Measurements from ENCODE around the gene OR10D3. TPM values are rescaled to one million over a fixed set of nuclear protein-coding genes. Genes with fewer than 3 reads are reported as not detected.

The OR10D3 gene
- polyA plus RNA-seq, 4 donors: not detected

- FAIRE-seq (no peak), DNase-seq (no peak)
- no peaks in the 10 kb centered on the region for H3K36me3 ChIP-seq (ENCODE audit: control insufficient read depth in 3 of 3, insufficient read depth in 2 of 3, low read depth in 1 of 3, low read length in 3 of 3)
- H3K27ac ChIP-seq (ENCODE audit: low read depth in 1 of 3, low read length in 2 of 3): no peak overlapping the region
- no peak overlapping the region for H3K4me3 ChIP-seq (ENCODE audit: low read depth in 1 of 3, low read length in 3 of 3)
- WGBS, 3 donors: 93 to 97% (median 95%) methylated on average over 15 to 16 of the region's 16 CpGs
- peaks cover 0 to 3% (median 0%) of the 10 kb centered on the region in 3 donors for H3K27me3 ChIP-seq (ENCODE audit: control insufficient read depth in 3 of 3, insufficient read depth in 3 of 3, low read length in 3 of 3)
- no peaks in the 10 kb centered on the region for H3K4me1 ChIP-seq (ENCODE audit: control insufficient read depth in 3 of 3, insufficient read depth in 2 of 3, low read depth in 1 of 3, low read length in 2 of 3)
- peaks cover 0 to 3% of the 10 kb centered on the region in 2 donors for H3K9me3 ChIP-seq (ENCODE audit: control insufficient read depth in 2 of 2, insufficient read depth in 1 of 2, low read depth in 1 of 2, low read length in 1 of 2)
Observed at GRCh38 chr11:124200671-124201070, 17.5 kb downstream of the OR10D3 start.

DNA sequence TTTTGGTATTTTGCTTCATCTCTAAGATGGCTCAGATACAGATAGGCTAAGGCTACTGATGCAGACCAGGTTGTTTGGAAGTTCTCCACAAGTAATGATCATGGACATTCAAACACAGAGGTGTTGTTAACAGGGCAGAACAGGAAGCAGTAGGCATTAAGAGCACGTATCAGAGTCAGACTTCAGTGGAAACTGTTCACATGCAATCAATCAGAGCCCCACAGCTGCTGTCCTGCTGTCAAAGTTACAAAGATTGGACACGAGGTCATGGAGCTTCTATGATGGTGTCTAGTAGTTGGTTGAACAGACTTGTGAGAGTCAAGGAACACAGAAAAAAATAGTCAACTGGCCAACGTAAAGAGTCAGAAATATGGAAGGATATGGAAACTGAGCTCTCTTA is 19.8 kb downstream of the OR10D3 start:
- WGBS, 3 donors: 39 to 45% (median 40%) methylated on average over 3 of the region's 3 CpGs
- H3K4me1 ChIP-seq (ENCODE audit: control insufficient read depth in 3 of 3, insufficient read depth in 2 of 3, low read depth in 1 of 3, low read length in 2 of 3): no peaks in the 10 kb centered on the region
- no peak for FAIRE-seq
- no peak overlapping the region for H3K27ac ChIP-seq (ENCODE audit: low read depth in 1 of 3, low read length in 2 of 3)
- H3K36me3 ChIP-seq (ENCODE audit: control insufficient read depth in 3 of 3, insufficient read depth in 2 of 3, low read depth in 1 of 3, low read length in 3 of 3): no peaks in the 10 kb centered on the region
- H3K27me3 ChIP-seq (ENCODE audit: control insufficient read depth in 3 of 3, insufficient read depth in 3 of 3, low read length in 3 of 3): peaks cover 0 to 3% (median 0%) of the 10 kb centered on the region in 3 donors
- no peak for DNase-seq
- H3K9me3 ChIP-seq (ENCODE audit: control insufficient read depth in 2 of 2, insufficient read depth in 1 of 2, low read depth in 1 of 2, low read length in 1 of 2): peaks cover 0 to 3% of the 10 kb centered on the region in 2 donors
- H3K4me3 ChIP-seq (ENCODE audit: low read depth in 1 of 3, low read length in 3 of 3): no peak overlapping the region

DNA sequence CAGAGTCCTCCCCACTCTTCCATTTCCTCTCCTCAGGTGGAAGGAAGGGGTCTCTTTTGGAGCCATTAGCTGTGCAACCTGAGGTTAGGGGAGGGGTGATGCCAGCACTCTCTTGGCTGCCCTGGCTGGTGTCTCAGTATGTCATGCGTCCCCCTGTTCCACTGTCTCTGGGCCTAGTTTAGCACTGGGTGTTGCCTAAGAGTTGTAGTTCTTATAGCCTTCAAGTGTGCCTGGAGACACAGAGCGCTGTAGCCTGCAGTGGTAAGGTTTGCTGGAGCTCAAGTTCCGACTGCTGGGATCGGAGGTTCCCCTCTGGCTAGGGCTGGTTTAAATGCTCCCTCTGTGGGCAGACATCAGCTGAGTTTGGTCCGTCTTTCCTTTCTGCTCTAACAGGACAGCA is 20.9 kb downstream of the OR10D3 start:
- Histone ChIP-seq H3K9me3 (ENCODE audit: control insufficient read depth in 2 of 2, insufficient read depth in 1 of 2, low read depth in 1 of 2, low read length in 1 of 2) (no peaks in the 10 kb centered on the region), H3K4me3 (ENCODE audit: low read depth in 1 of 3, low read length in 3 of 3) (no peak overlapping the region), H3K27ac (ENCODE audit: low read depth in 1 of 3, low read length in 2 of 3) (no peak overlapping the region), H3K4me1 (ENCODE audit: control insufficient read depth in 3 of 3, insufficient read depth in 2 of 3, low read depth in 1 of 3, low read length in 2 of 3) (no peaks in the 10 kb centered on the region), H3K27me3 (ENCODE audit: control insufficient read depth in 3 of 3, insufficient read depth in 3 of 3, low read length in 3 of 3) (peaks cover 0 to 3% (median 0%) of the 10 kb centered on the region in 3 donors), H3K36me3 (ENCODE audit: control insufficient read depth in 3 of 3, insufficient read depth in 2 of 3, low read depth in 1 of 3, low read length in 3 of 3) (no peaks in the 10 kb centered on the region)
- WGBS, 3 donors: 84 to 90% (median 85%) methylated on average over 5 of the region's 5 CpGs
- FAIRE-seq: no peak
- DNase-seq: no peak

DNA sequence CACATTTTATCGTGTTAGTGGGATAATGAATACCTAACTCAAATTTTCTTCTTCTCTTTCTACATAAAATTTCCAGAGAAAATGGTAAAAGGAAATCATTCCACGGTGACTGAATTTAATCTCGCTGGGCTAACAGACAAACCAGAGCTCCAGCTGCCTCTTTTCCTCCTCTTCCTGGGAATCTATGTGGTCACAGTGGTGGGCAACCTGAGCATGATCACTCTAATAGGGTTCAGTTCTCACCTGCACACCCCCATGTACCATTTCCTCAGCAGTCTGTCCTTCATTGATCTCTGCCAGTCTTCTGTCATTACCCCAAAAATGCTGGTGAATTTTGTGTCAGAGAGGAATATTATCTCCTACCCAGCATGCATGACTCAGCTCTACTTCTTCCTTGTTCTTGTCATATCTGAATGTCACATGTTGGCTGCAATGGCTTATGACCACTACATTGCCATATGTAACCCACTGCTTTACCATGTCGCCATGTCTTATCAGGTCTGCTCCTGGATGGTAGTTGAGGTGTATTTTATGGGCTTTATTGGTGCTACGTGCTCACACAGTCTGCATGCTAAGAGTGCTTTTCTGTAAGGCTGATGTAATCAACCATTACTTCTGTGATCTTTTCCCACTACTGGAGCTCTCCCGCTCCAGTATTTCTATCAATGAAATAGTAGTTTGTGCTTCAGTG is 24.1 kb downstream of the OR10D3 start:
- H3K36me3 ChIP-seq (ENCODE audit: control insufficient read depth in 3 of 3, insufficient read depth in 2 of 3, low read depth in 1 of 3, low read length in 3 of 3): no peaks in the 10 kb centered on the region
- 69 to 74% (median 71%) methylated on average over 6 of the region's 6 CpGs for WGBS, 3 donors
- no peaks in the 10 kb centered on the region for H3K9me3 ChIP-seq (ENCODE audit: control insufficient read depth in 2 of 2, insufficient read depth in 1 of 2, low read depth in 1 of 2, low read length in 1 of 2)
- no peaks in the 10 kb centered on the region for H3K27me3 ChIP-seq (ENCODE audit: control insufficient read depth in 3 of 3, insufficient read depth in 3 of 3, low read length in 3 of 3)
- DNase-seq (no peak), FAIRE-seq (no peak)
- H3K4me1 ChIP-seq (ENCODE audit: control insufficient read depth in 3 of 3, insufficient read depth in 2 of 3, low read depth in 1 of 3, low read length in 2 of 3): no peaks in the 10 kb centered on the region
- H3K4me3 ChIP-seq (ENCODE audit: low read depth in 1 of 3, low read length in 3 of 3): no peak overlapping the region
- H3K27ac ChIP-seq (ENCODE audit: low read depth in 1 of 3, low read length in 2 of 3): no peak overlapping the region

GRCh38 chr11:124209824-124210357 is 26.7 kb downstream of the OR10D3 start:
- Histone ChIP-seq H3K36me3 (ENCODE audit: control insufficient read depth in 3 of 3, insufficient read depth in 2 of 3, low read depth in 1 of 3, low read length in 3 of 3) (no peaks in the 10 kb centered on the region), H3K27ac (ENCODE audit: low read depth in 1 of 3, low read length in 2 of 3) (no peak overlapping the region), H3K4me3 (ENCODE audit: low read depth in 1 of 3, low read length in 3 of 3) (no peak overlapping the region), H3K27me3 (ENCODE audit: control insufficient read depth in 3 of 3, insufficient read depth in 3 of 3, low read length in 3 of 3) (no peaks in the 10 kb centered on the region), H3K4me1 (ENCODE audit: control insufficient read depth in 3 of 3, insufficient read depth in 2 of 3, low read depth in 1 of 3, low read length in 2 of 3) (no peaks in the 10 kb centered on the region), H3K9me3 (ENCODE audit: control insufficient read depth in 2 of 2, insufficient read depth in 1 of 2, low read depth in 1 of 2, low read length in 1 of 2) (no peaks in the 10 kb centered on the region)
- DNase-seq (no peak), FAIRE-seq (no peak)
- WGBS, 3 donors: 73 to 84% (median 80%) methylated on average over 6 of the region's 6 CpGs

DNA sequence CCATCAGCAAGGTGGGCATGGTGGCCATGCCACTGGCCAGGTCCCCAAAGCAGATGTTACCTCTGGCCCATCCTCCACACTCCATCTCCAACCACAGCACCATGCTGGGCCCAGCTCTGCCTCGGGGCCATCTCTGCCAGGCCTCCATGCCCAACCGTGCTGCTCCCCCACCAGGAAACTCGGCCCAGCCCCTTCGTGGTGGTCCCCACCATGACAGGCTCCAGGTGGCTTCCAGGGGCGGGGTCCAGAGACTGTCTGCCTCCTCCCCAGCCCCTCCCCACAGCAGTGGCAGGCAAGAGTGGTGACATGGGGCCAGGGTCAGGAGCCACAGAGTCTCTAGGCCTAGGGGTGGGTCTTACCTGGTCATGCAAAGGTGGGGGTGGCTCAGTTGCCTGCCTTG is 27.3 kb downstream of the OR10D3 start:
- Histone ChIP-seq H3K4me3 (ENCODE audit: low read depth in 1 of 3, low read length in 3 of 3) (no peak overlapping the region), H3K4me1 (ENCODE audit: control insufficient read depth in 3 of 3, insufficient read depth in 2 of 3, low read depth in 1 of 3, low read length in 2 of 3) (no peaks in the 10 kb centered on the region), H3K27ac (ENCODE audit: low read depth in 1 of 3, low read length in 2 of 3) (no peak overlapping the region), H3K9me3 (ENCODE audit: control insufficient read depth in 2 of 2, insufficient read depth in 1 of 2, low read depth in 1 of 2, low read length in 1 of 2) (no peaks in the 10 kb centered on the region), H3K27me3 (ENCODE audit: control insufficient read depth in 3 of 3, insufficient read depth in 3 of 3, low read length in 3 of 3) (no peaks in the 10 kb centered on the region), H3K36me3 (ENCODE audit: control insufficient read depth in 3 of 3, insufficient read depth in 2 of 3, low read depth in 1 of 3, low read length in 3 of 3) (no peaks in the 10 kb centered on the region)
- DNase-seq (no peak), FAIRE-seq (no peak)
- 73 to 84% (median 76%) methylated on average over 5 of the region's 5 CpGs for WGBS, 3 donors

DNA sequence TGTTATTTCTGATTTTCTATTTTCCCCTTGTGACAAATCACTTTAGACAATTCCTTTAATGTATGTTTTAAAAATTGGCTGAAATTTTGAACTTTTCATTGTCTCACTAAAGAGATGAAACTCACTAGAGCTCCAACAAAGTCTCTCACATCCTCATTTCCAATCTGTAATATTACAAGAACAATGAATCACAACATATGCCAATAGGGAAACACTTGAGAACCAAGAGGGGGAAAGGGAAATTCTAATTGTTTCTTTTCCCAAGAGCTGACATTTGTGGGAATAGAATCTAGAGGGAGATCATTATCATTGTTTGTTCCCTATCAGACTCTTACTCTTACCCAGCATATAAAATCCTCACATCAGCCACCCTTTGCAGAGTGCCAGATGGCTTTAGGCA is 28.2 kb downstream of the OR10D3 start:
- Histone ChIP-seq H3K9me3 (ENCODE audit: control insufficient read depth in 2 of 2, insufficient read depth in 1 of 2, low read depth in 1 of 2, low read length in 1 of 2) (no peaks in the 10 kb centered on the region), H3K27ac (ENCODE audit: low read depth in 1 of 3, low read length in 2 of 3) (no peak overlapping the region), H3K4me3 (ENCODE audit: low read depth in 1 of 3, low read length in 3 of 3) (no peak overlapping the region), H3K36me3 (ENCODE audit: control insufficient read depth in 3 of 3, insufficient read depth in 2 of 3, low read depth in 1 of 3, low read length in 3 of 3) (no peaks in the 10 kb centered on the region), H3K27me3 (ENCODE audit: control insufficient read depth in 3 of 3, insufficient read depth in 3 of 3, low read length in 3 of 3) (no peaks in the 10 kb centered on the region), H3K4me1 (ENCODE audit: control insufficient read depth in 3 of 3, insufficient read depth in 2 of 3, low read depth in 1 of 3, low read length in 2 of 3) (no peaks in the 10 kb centered on the region)
- DNase-seq (no peak), FAIRE-seq (no peak)

GRCh38 chr11:124214027-124214426 is 30.9 kb downstream of the OR10D3 start:
- Histone ChIP-seq H3K4me1 (ENCODE audit: control insufficient read depth in 3 of 3, insufficient read depth in 2 of 3, low read depth in 1 of 3, low read length in 2 of 3) (no peaks in the 10 kb centered on the region), H3K27me3 (ENCODE audit: control insufficient read depth in 3 of 3, insufficient read depth in 3 of 3, low read length in 3 of 3) (no peaks in the 10 kb centered on the region), H3K36me3 (ENCODE audit: control insufficient read depth in 3 of 3, insufficient read depth in 2 of 3, low read depth in 1 of 3, low read length in 3 of 3) (no peaks in the 10 kb centered on the region), H3K4me3 (ENCODE audit: low read depth in 1 of 3, low read length in 3 of 3) (no peak overlapping the region), H3K9me3 (ENCODE audit: control insufficient read depth in 2 of 2, insufficient read depth in 1 of 2, low read depth in 1 of 2, low read length in 1 of 2) (no peaks in the 10 kb centered on the region), H3K27ac (ENCODE audit: low read depth in 1 of 3, low read length in 2 of 3) (no peak overlapping the region)
- FAIRE-seq: no peak
- 82 to 84% (median 82%) methylated on average over 3 of the region's 3 CpGs for WGBS, 3 donors
- no peak for DNase-seq

GRCh38 chr11:124219126-124219525 is 36.0 kb downstream of the OR10D3 start:
- FAIRE-seq: no peak
- no peak overlapping the region for H3K27ac ChIP-seq (ENCODE audit: low read depth in 1 of 3, low read length in 2 of 3)
- H3K4me1 ChIP-seq (ENCODE audit: control insufficient read depth in 3 of 3, insufficient read depth in 2 of 3, low read depth in 1 of 3, low read length in 2 of 3): no peaks in the 10 kb centered on the region
- H3K9me3 ChIP-seq (ENCODE audit: control insufficient read depth in 2 of 2, insufficient read depth in 1 of 2, low read depth in 1 of 2, low read length in 1 of 2): no peaks in the 10 kb centered on the region
- no peak for DNase-seq
- H3K36me3 ChIP-seq (ENCODE audit: control insufficient read depth in 3 of 3, insufficient read depth in 2 of 3, low read depth in 1 of 3, low read length in 3 of 3): no peaks in the 10 kb centered on the region
- peaks cover 0 to 1% (median 0%) of the 10 kb centered on the region in 3 donors for H3K27me3 ChIP-seq (ENCODE audit: control insufficient read depth in 3 of 3, insufficient read depth in 3 of 3, low read length in 3 of 3)
- H3K4me3 ChIP-seq (ENCODE audit: low read depth in 1 of 3, low read length in 3 of 3): no peak overlapping the region

All from small intestine (tissue), 7 donors.